Neural cell (in vitro differentiated cells): Measurements from ENCODE around the gene TTN. TPM values are rescaled to one million over a fixed set of nuclear protein-coding genes. Genes with fewer than 3 reads are reported as not detected.

ENCODE experiments used
- H2AFZ ChIP-seq: fragments of 200-600, 300-800 bp; sonication (generic), shearing (Covaris generic); 2 replicates; pipeline ENCODE4 v1.6.0; 2014; ENCODE audit warnings: low read depth, mild to moderate bottlenecking, antibody characterized with exemption, low read length, moderate library complexity
- H3F3A ChIP-seq: fragments of 200-600 bp; shearing (Covaris generic); 2 replicates; pipeline ENCODE4 v1.6.1; 2016; ENCODE audit warnings: mild to moderate bottlenecking, moderate library complexity, mixed read lengths, antibody characterized with exemption, low read length; ENCODE audit not compliant: insufficient read depth, poor library complexity, severe bottlenecking
- H3K27ac ChIP-seq: fragments of 200-600, 300-800 bp; sonication (generic), shearing (Covaris generic); 2 replicates; pipeline ENCODE4 v1.5.1; 2014; ENCODE audit warnings: mild to moderate bottlenecking, low read length, moderate library complexity
- H3K27me3 ChIP-seq: fragments of 300-800, 200-600 bp; sonication (generic), shearing (Covaris generic); 2 replicates; pipeline ENCODE4 v1.6.0; 2014; ENCODE audit warnings: mild to moderate bottlenecking, low read depth, low read length, moderate library complexity; ENCODE audit not compliant: insufficient read depth
- H3K36me3 ChIP-seq: fragments of 300-800, 200-600 bp; sonication (generic), shearing (Covaris generic); 2 replicates; pipeline ENCODE4 v1.5.1; 2014; ENCODE audit warnings: mild to moderate bottlenecking, antibody characterized with exemption, low read length, moderate library complexity; ENCODE audit not compliant: insufficient read depth
- H3K4me2 ChIP-seq: fragments of 300-800, 200-600 bp; sonication (generic), shearing (Covaris generic); 2 replicates; pipeline ENCODE4 v1.6.0; 2014; ENCODE audit warnings: mild to moderate bottlenecking, low read length
- H3K4me3 ChIP-seq: fragments of 300-800, 200-600 bp; sonication (generic), shearing (Covaris generic); 2 replicates; pipeline ENCODE4 v1.5.1; 2014; ENCODE audit warnings: mild to moderate bottlenecking, low read length, moderate library complexity
- H3K79me2 ChIP-seq: fragments of 200-600 bp; shearing (Covaris generic); replicated peaks from 2 replicates; pipeline ENCODE4 v1.6.0; 2014; ENCODE audit warnings: mild to moderate bottlenecking, low read length, moderate library complexity; ENCODE audit not compliant: insufficient read depth
- H3K9ac ChIP-seq: fragments of 300-800, 200-600 bp; sonication (generic), shearing (Covaris generic); 2 replicates; pipeline ENCODE4 v1.6.1; 2016; ENCODE audit warnings: mild to moderate bottlenecking, low read length, mixed read lengths
- H3K9me2 ChIP-seq: fragments of 200-600 bp; shearing (Covaris generic); 2 replicates; pipeline ENCODE4 v1.6.1; 2016; ENCODE audit warnings: mild to moderate bottlenecking, low read length, mixed read lengths; ENCODE audit not compliant: insufficient read depth
- H3K9me3 ChIP-seq: fragments of 200-600, 300-800 bp; sonication (generic), shearing (Covaris generic); 2 replicates; pipeline ENCODE4 v1.6.1; 2016; ENCODE audit warnings: mild to moderate bottlenecking, mixed run types, low read length, moderate library complexity, mixed read lengths
- H4K20me1 ChIP-seq: fragments of 200-600 bp; shearing (Covaris generic); 2 replicates; pipeline ENCODE4 v1.6.1; 2016; ENCODE audit warnings: mild to moderate bottlenecking, mixed run types; ENCODE audit not compliant: insufficient read depth
- EP300 ChIP-seq: fragments of 450-650 bp; conservative IDR thresholded peaks from 2 replicates; pipeline ENCODE4 v1.6.1; 2014; ENCODE audit warnings: antibody characterized with exemption, mild to moderate bottlenecking, moderate library complexity; ENCODE audit not compliant: poor library complexity, severe bottlenecking
- EZH2 ChIP-seq: fragments of 200-600, 300-800 bp; shearing (Covaris generic), sonication (generic); IDR thresholded peaks from 2 replicates; pipeline ENCODE4 v1.6.1; 2014; ENCODE audit warnings: antibody characterized with exemption, low read length, borderline replicate concordance, mild to moderate bottlenecking; ENCODE audit not compliant: insufficient read depth, poor library complexity, severe bottlenecking
- MXI1 ChIP-seq: fragments of 450-650 bp; conservative IDR thresholded peaks from 2 replicates; pipeline ENCODE4 v1.6.1; 2014; ENCODE audit warnings: antibody characterized with exemption, mild to moderate bottlenecking; ENCODE audit not compliant: poor library complexity, severe bottlenecking
- POLR2AphosphoS5 ChIP-seq: IDR thresholded peaks from 2 replicates; pipeline ENCODE4 v1.6.1; 2012
- RAD21 ChIP-seq: fragments of 450-650 bp; conservative IDR thresholded peaks from 2 replicates; pipeline ENCODE4 v1.6.1; 2014; ENCODE audit warnings: antibody characterized with exemption, mild to moderate bottlenecking, moderate library complexity
- SMC3 ChIP-seq: fragments of 450-650 bp; conservative IDR thresholded peaks from 2 replicates; pipeline ENCODE4 v1.6.1; 2014; ENCODE audit warnings: antibody characterized with exemption, mild to moderate bottlenecking, moderate library complexity; ENCODE audit not compliant: poor library complexity
- TAF1 ChIP-seq: IDR thresholded peaks from 2 replicates; pipeline ENCODE4 v1.6.1; 2012; ENCODE audit warnings: low read depth
- polyA minus RNA-seq: library from RNA; depleted of rRNA, polyadenylated mRNA; stranded (reverse); fragments of >200 nt; gene quantifications from 2 replicates; pipeline ENCODE4 v1.2.3, GENCODE V29; 2014
- polyA plus RNA-seq: library from polyadenylated mRNA; depleted of rRNA; stranded (reverse); fragments of >200 nt; gene quantifications from 2 replicates; pipeline ENCODE4 v1.2.3, GENCODE V29; 2014
- TF ChIP-seq, protein P1 (sequence below): fragments of 450-650 bp; IDR thresholded peaks from 2 replicates; pipeline ENCODE4 v1.5.1; 2014; ENCODE audit warnings: antibody characterized with exemption, mild to moderate bottlenecking, moderate library complexity; ENCODE audit not compliant: poor library complexity, severe bottlenecking
- TF ChIP-seq, protein P2 (sequence below): IDR thresholded peaks from 2 replicates; pipeline ENCODE4 v1.6.1; 2012; ENCODE audit warnings: borderline replicate concordance

Gene TTN
- polyA plus RNA-seq: 0.10 and 0.16 TPM in 2 replicates
- 1.7 and 2.3 TPM in 2 replicates for polyA minus RNA-seq

DNA sequence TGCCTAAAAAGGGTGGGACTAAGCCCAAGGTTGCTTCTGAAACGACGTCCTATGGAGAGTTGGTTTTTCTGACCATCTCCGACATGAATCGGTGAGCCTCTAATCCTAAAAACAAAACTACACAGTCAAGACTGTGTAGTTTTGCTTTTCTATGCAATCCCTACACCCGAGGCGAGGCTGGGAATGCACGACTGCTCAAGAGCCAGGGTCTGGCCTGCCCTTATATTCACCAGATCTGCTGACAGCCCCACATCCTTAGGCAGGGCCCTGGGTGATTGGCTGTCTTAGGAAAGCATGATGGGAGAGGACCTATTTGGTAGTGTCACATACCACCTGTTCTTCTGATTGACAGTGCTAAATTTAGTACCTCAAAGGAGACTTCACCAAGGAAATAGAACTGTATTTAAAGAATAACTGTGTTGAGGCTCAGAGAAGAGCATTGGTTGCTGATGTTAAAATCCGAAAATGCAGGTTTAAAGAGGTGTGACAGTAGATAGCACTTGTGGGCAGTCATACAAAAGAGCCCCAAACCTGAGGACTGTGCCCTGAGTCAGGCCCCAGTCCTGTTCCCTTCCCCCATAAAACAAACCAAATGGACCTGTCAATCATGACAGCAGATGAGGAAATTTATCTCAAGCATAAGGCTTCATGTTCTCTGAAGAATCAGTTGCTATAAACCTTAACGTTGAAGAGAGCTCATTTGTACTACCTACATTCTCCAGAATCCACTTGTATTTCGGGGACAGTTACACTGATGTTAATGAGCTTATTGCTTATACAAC, at the start of gene TTN:
Gene TTN (minus strand): TSS at position 197 of the 782 bp plus-strand sequence. CDS start 2,781 bp downstream, outside the sequence.
- Histone ChIP-seq H4K20me1 (no peaks in the 10 kb centered on the region), H3K36me3 (no peaks in the 10 kb centered on the region), H3K9ac (no peak within 1 kb of the TSS), H2AFZ (no peak within 1 kb of the TSS), H3K9me2 (no peaks in the 10 kb centered on the region), H3K27me3 (no peaks in the 10 kb centered on the region), H3K4me3 (no peak within 1 kb of the TSS), H3K9me3 (no peaks in the 10 kb centered on the region), H3F3A (no peaks in the 10 kb centered on the region), H3K27ac (no peak within 1 kb of the TSS), H3K79me2 (no peaks in the 10 kb centered on the region), H3K4me2 (no peak within 1 kb of the TSS)
- TF ChIP-seq RAD21 (no peak), SMC3 (no peak), MXI1 (no peak), EZH2 (no peak), TAF1 (no peak), POLR2AphosphoS5 (no peak)
- TF ChIP-seq, protein P1, sequence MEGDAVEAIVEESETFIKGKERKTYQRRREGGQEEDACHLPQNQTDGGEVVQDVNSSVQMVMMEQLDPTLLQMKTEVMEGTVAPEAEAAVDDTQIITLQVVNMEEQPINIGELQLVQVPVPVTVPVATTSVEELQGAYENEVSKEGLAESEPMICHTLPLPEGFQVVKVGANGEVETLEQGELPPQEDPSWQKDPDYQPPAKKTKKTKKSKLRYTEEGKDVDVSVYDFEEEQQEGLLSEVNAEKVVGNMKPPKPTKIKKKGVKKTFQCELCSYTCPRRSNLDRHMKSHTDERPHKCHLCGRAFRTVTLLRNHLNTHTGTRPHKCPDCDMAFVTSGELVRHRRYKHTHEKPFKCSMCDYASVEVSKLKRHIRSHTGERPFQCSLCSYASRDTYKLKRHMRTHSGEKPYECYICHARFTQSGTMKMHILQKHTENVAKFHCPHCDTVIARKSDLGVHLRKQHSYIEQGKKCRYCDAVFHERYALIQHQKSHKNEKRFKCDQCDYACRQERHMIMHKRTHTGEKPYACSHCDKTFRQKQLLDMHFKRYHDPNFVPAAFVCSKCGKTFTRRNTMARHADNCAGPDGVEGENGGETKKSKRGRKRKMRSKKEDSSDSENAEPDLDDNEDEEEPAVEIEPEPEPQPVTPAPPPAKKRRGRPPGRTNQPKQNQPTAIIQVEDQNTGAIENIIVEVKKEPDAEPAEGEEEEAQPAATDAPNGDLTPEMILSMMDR: no peak
- TF ChIP-seq, protein P2, sequence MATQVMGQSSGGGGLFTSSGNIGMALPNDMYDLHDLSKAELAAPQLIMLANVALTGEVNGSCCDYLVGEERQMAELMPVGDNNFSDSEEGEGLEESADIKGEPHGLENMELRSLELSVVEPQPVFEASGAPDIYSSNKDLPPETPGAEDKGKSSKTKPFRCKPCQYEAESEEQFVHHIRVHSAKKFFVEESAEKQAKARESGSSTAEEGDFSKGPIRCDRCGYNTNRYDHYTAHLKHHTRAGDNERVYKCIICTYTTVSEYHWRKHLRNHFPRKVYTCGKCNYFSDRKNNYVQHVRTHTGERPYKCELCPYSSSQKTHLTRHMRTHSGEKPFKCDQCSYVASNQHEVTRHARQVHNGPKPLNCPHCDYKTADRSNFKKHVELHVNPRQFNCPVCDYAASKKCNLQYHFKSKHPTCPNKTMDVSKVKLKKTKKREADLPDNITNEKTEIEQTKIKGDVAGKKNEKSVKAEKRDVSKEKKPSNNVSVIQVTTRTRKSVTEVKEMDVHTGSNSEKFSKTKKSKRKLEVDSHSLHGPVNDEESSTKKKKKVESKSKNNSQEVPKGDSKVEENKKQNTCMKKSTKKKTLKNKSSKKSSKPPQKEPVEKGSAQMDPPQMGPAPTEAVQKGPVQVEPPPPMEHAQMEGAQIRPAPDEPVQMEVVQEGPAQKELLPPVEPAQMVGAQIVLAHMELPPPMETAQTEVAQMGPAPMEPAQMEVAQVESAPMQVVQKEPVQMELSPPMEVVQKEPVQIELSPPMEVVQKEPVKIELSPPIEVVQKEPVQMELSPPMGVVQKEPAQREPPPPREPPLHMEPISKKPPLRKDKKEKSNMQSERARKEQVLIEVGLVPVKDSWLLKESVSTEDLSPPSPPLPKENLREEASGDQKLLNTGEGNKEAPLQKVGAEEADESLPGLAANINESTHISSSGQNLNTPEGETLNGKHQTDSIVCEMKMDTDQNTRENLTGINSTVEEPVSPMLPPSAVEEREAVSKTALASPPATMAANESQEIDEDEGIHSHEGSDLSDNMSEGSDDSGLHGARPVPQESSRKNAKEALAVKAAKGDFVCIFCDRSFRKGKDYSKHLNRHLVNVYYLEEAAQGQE: no peak

DNA sequence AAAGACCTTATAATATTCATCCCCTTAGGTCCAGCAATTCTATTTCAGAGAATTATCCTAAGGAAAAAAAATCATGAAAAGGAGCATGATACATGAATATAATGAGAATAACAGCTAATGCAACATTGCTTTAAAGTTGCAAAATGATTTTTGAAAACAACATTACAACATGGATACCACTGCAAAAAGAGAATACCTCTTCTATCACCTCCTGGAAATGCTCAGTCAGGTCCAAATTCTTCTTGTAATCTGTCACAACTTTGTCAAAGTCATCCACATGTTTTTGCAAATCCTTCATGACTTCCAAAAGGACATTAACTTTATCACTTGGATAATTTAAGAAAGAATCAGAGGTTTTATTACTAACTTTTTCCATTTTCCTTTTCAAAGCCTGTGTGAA, 47.9 kb upstream of the TTN start:
- no peaks in the 10 kb centered on the region for H3K9me3 ChIP-seq
- TF ChIP-seq TAF1 (no peak), MXI1 (no peak), SMC3 (no peak), EP300 (no peak), EZH2 (no peak), POLR2AphosphoS5 (no peak), RAD21 (no peak)
- TF ChIP-seq, protein P1: no peak
- TF ChIP-seq, protein P2: no peak
- no peaks in the 10 kb centered on the region for H3K9me2 ChIP-seq
- H3K4me2 ChIP-seq: no peak overlapping the region
- no peak overlapping the region for H2AFZ ChIP-seq
- H3K36me3 ChIP-seq: no peaks in the 10 kb centered on the region
- H3K4me3 ChIP-seq: no peak overlapping the region
- no peaks in the 10 kb centered on the region for H3K27me3 ChIP-seq
- no peak overlapping the region for H3K27ac ChIP-seq
- H3K9ac ChIP-seq: no peak overlapping the region
- no peaks in the 10 kb centered on the region for H3F3A ChIP-seq
- no peaks in the 10 kb centered on the region for H3K79me2 ChIP-seq
- H4K20me1 ChIP-seq: no peaks in the 10 kb centered on the region
